GM21529 (cell line): ENCODE results near the gene ZBTB7C.

Experiments used
- ATAC-seq: cut with Tn5 transposase; IDR thresholded peaks from one replicate; pipeline ENCODE4 v1.9.1; 2021; ENCODE audit not compliant: unreplicated experiment

The ZBTB7C gene

GRCh38 chr18:47983946-47984345, 425.2 kb downstream of the ZBTB7C start:
- ATAC-seq: no peak

- ATAC-seq: no peak
Measured at GRCh38 chr18:47983055-47983454, 426.1 kb downstream of the ZBTB7C start.

GRCh38 chr18:47981830-47982229, 427.4 kb downstream of the ZBTB7C start:
- no peak for ATAC-seq

DNA sequence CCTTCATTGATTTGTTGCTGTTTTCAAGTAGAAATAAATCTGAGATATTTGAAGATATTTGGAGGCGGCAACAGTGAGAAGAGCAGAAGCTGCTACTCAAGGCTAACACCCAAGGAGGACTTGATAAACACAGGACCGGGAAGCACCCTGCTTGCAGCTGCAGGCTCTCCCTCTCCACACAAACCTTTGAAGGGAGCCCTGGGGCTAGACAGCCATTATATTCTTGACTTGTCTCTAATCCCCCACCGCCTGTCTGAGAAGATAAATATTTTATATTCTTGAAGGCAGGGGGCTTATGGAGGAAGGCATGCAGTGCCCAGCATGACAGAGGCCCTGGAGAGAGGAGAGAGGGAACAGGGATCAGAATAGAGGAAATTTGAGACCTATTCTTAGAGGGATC, 427.9 kb downstream of the ZBTB7C start:
- no peak for ATAC-seq

DNA sequence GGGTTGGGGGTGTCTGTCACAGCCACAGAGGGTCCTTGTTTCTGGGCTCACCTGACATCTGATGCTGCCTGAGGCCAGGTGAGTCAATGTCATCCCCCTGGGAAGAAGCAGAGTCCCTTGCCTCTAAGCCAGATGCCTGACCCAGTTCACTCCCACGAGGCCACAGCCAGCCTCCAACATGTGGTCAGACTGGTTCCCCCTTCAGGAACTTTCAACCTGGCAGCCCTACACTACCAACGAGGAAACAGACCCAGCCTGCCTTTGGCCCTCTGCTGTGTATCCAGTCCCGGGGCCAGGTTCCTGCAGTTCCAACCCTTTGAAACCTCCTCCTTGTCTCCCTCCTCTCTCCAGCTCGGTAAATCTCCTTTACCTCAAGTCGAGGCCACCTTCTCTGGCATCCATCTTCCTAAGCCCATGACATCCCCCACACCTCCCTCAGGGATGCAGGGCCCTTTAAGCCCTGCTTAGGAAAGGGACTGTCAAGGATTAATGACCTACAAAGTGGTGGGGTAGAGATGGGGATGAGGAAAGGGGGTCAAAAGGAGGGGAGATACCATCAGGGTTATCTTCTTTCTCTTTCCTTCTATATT, 429.5 kb downstream of the ZBTB7C start:
- no peak for ATAC-seq

DNA sequence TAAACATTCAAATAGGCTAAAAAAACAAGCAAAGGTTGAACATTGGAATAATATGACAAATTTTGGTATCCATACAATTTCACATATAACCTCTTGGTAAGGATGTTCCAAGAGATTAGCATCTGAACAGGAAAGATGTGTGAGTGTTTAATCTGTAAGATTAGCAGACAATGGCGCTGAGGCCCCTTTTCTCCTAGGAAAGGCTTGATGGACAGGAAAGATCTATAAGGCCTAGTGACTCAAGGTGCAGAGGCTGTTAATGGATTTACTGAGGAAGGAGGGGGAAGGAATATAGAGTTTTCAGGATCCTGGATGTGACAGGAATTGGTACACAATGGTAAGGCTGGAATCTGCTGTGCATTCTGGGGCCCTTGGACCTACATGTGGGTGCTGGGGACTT, 430.6 kb downstream of the ZBTB7C start:
- ATAC-seq: no peak

- ATAC-seq: no peak
Measured at GRCh38 chr18:47978141-47978540, 431.0 kb downstream of the ZBTB7C start.
